CD14-positive monocyte (primary cell): Measurements from ENCODE around the gene NR2F6. TPM values are rescaled to one million over a fixed set of nuclear protein-coding genes. Genes with fewer than 3 reads are reported as not detected.
A peak's percentile ranks its signal among the peaks of the same experiment; 100 is the strongest.

Source experiments
- DNase-seq, 3 donors: peaks; one replicate each; pipeline ENCODE4 v3.0.0-alpha.2; 2011 to 2022
- H2AFZ ChIP-seq: 2 replicates; pipeline ENCODE4 v1.6.0; 2012; ENCODE audit warnings: mild to moderate bottlenecking, low read depth, low read length, inconsistent platforms; ENCODE audit not compliant: insufficient read depth, poor library complexity, severe bottlenecking
- H3K27ac ChIP-seq, 2 donors: 1 replicate in 1 of 2; 2 replicates in 1 of 2; pipeline ENCODE4 v1.5.1; 2012 to 2013; ENCODE audit warnings: low read length in 2 of 2, control low read depth in 1 of 2, inconsistent platforms in 1 of 2, low read depth in 1 of 2, mild to moderate bottlenecking in 1 of 2
- H3K27me3 ChIP-seq, 2 donors: one replicate each; pipeline versions ENCODE4 v1.6.0 to v1.6.1; 2011 to 2013; ENCODE audit warnings: low read length in 2 of 2; ENCODE audit not compliant: control insufficient read depth in 2 of 2, insufficient read depth in 2 of 2
- H3K36me3 ChIP-seq, 2 donors: replicated peaks in 1 of 2; 1 replicate in 1 of 2; 2 replicates in 1 of 2; pipeline versions ENCODE4 v1.5.1 to v1.6.1; 2012 to 2013; ENCODE audit warnings: low read length in 2 of 2, control low read depth in 1 of 2, inconsistent platforms in 1 of 2, mild to moderate bottlenecking in 1 of 2; ENCODE audit not compliant: insufficient read depth in 2 of 2, control insufficient read depth in 1 of 2
- H3K4me1 ChIP-seq, 2 donors: 1 replicate in 1 of 2; 2 replicates in 1 of 2; pipeline versions ENCODE4 v1.5.1 to v1.6.1; 2012 to 2013; ENCODE audit warnings: low read length in 2 of 2, control low read depth in 1 of 2, inconsistent platforms in 1 of 2, mild to moderate bottlenecking in 1 of 2, moderate library complexity in 1 of 2; ENCODE audit not compliant: insufficient read depth in 2 of 2, control insufficient read depth in 1 of 2
- H3K4me2 ChIP-seq: replicated peaks from 2 replicates; pipeline ENCODE3; 2012; ENCODE audit warnings: low read length, moderate library complexity, mild to moderate bottlenecking; ENCODE audit not compliant: poor library complexity, severe bottlenecking; ENCODE audit errors: extremely low read depth
- H3K4me3 ChIP-seq, 3 experiments: fragments of 200-600 bp in 1 of 3; sonication (generic) in 1 of 3; replicated peaks in 1 of 3; 1 replicate in 2 of 3; 2 replicates in 1 of 3; pipeline ENCODE4 v1.5.1; 2011 to 2013; ENCODE audit warnings: low read length in 3 of 3, mild to moderate bottlenecking in 3 of 3, control low read depth in 2 of 3, low read depth in 2 of 3, inconsistent platforms in 1 of 3, moderate library complexity in 1 of 3
- H3K79me2 ChIP-seq: 2 replicates; pipeline ENCODE4 v1.6.0; 2012; ENCODE audit warnings: mild to moderate bottlenecking, control low read depth, inconsistent platforms, low read length, moderate library complexity; ENCODE audit not compliant: insufficient read depth
- H3K9ac ChIP-seq: 2 replicates; pipeline ENCODE4 v1.6.0; 2017; ENCODE audit warnings: low read length, mild to moderate bottlenecking; ENCODE audit not compliant: insufficient read depth, poor library complexity, severe bottlenecking
- H3K9me3 ChIP-seq, 2 donors: replicated peaks in 1 of 2; 1 replicate in 1 of 2; 2 replicates in 1 of 2; pipeline versions ENCODE4 v1.5.1 to v1.6.1; 2012 to 2013; ENCODE audit warnings: low read length in 2 of 2, control low read depth in 1 of 2; ENCODE audit not compliant: control insufficient read depth in 1 of 2, insufficient read depth in 1 of 2
- H4K20me1 ChIP-seq: 2 replicates; pipeline ENCODE4 v1.6.0; 2012; ENCODE audit warnings: mild to moderate bottlenecking, low read length, control low read depth, moderate library complexity; ENCODE audit not compliant: insufficient read depth
- H3K27ac Mint-ChIP-seq, 7 donors: one replicate each; pipeline ENCODE4 v1.8.0; 2020; ENCODE audit warnings: mild to moderate bottlenecking in 7 of 7, mixed read lengths in 7 of 7, moderate library complexity in 6 of 7, inconsistent platforms in 2 of 7
- H3K27me3 Mint-ChIP-seq, 3 donors: one replicate each; pipeline ENCODE4 v1.8.0; 2021 to 2022; ENCODE audit warnings: low read depth in 3 of 3, mild to moderate bottlenecking in 3 of 3, mixed read lengths in 3 of 3, moderate library complexity in 3 of 3, inconsistent platforms in 1 of 3
- H3K36me3 Mint-ChIP-seq, 2 donors: one replicate each; pipeline ENCODE4 v1.8.0; 2020; ENCODE audit warnings: mixed read lengths in 2 of 2, inconsistent platforms in 1 of 2, mild to moderate bottlenecking in 1 of 2
- H3K4me1 Mint-ChIP-seq: one replicate; pipeline ENCODE4 v1.8.0; 2020; ENCODE audit warnings: mild to moderate bottlenecking, mixed read lengths
- H3K4me3 Mint-ChIP-seq, 2 donors: one replicate each; pipeline ENCODE4 v1.8.0; 2020; ENCODE audit warnings: mild to moderate bottlenecking in 2 of 2, mixed read lengths in 2 of 2, moderate library complexity in 1 of 2
- H3K9me3 Mint-ChIP-seq, 7 donors: one replicate each; pipeline ENCODE4 v1.8.0; 2020 to 2022; ENCODE audit warnings: mixed read lengths in 7 of 7, mild to moderate bottlenecking in 6 of 7, moderate library complexity in 6 of 7, inconsistent platforms in 2 of 7
- WGBS: methylation state at CpG from one replicate; pipeline ENCODE4 v1.1.5; 2013; ENCODE audit warnings: missing lambda C conversion rate; ENCODE audit not compliant: insufficient coverage; 5-methylcytosine and 5-hydroxymethylcytosine counted together
- intact Hi-C, 2 donors: fragments of 100-400 bp; cut with micrococcal nuclease; formaldehyde crosslinking; loops; one replicate each; pipeline versions ENCODE4 v1.15.0 to v1.15.1; 2023
- polyA plus RNA-seq, 3 donors: library from polyadenylated mRNA; depleted of rRNA in 1 of 3; unstranded in 2 of 3; stranded (reverse) in 1 of 3; fragments of 300-500 nt in 2 of 3; fragments of >200 nt in 1 of 3; fragmentation: Illumina TruSeq in 2 of 3; gene quantifications; 1 replicate in 2 of 3; 2 replicates in 1 of 3; pipeline ENCODE4 v1.2.3, GENCODE V29; 2012 to 2021
- TF ChIP-seq, protein P1 (sequence below): fragments of 200-600 bp; IDR thresholded peaks from one replicate; pipeline ENCODE4 v1.8.0; 2022; ENCODE audit warnings: antibody characterized with exemption, mild to moderate bottlenecking

NR2F6 gene
- polyA plus RNA-seq, 3 donors = 0.87 to 5.1 (median 1.7) TPM

DNA sequence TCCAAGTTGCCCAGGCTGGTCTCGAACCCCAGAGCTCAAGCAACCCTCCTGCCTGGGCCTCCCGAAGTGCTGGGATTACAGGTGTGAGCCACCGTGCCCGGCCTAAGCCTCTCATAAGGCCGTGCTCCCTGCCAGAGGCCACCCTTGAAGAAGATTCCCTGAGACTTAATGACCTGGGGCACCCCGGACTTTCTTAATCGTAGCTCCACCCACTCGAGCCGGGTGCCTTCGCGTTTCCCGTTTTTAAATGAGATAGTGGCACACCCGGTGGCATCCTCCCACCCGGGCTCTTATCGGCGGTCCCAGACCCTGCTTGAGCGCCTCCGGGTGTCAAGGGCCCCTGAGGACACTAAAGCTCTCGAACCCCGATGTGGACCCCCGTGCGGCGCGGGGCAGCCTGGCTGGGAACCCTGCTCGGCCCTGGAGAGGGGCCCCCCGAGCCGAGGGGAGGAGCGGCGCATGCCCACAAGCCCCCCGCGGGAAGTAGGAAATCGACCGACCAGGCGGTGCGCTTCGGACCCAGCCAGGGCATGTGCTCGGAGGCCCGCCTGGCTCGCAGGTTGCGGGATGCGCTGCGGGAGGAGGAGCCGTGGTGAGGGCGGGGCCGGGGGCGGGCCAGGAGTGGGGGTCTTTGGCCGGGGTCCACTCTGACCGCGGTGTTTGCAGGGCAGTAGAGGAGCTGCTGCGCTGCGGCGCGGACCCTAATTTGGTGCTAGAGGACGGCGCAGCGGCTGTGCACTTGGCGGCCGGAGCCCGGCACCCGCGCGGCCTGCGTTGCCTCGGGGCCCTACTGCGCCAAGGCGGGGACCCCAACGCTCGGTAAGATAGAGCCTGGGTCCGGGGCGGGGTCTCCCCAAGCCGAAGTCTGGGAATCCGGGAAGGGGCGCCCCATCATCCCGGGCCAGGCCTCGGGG is 35.9 kb upstream of the NR2F6 start, which contains the start of gene ANKLE1:
TSS of gene ANKLE1 (plus strand) at position 511 of the 914 bp plus-strand sequence. CDS start at position 531, 20 bp downstream.
- Histone ChIP-seq H2AFZ (peak within 1 kb of the TSS; percentile 85), H3K4me2 (peak within 1 kb of the TSS; percentile 82), H3K27ac (peak within 1 kb of the TSS; percentile 14 to 24), H3K36me3 (peaks cover 16 to 51% of the 10 kb centered on the region in 2 donors), H3K79me2 (no peaks in the 10 kb centered on the region), H3K4me1 (peaks cover 26 to 27% of the 10 kb centered on the region in 2 donors), H3K27me3 (no peaks in the 10 kb centered on the region), H3K9ac (peak within 1 kb of the TSS; percentile 61), H3K4me3 (peak within 1 kb of the TSS; percentile 53 to 81 (median 58)), H3K9me3 (no peaks in the 10 kb centered on the region), H4K20me1 (peaks cover 4% of the 10 kb centered on the region)
- H3K4me1 Mint-ChIP-seq = peaks cover 19% of the 10 kb centered on the region
- no peaks in the 10 kb centered on the region for H3K9me3 Mint-ChIP-seq
- peaks cover 19 to 49% of the 10 kb centered on the region in 2 donors for H3K36me3 Mint-ChIP-seq
- DNase-seq = peak; percentile 70 to 87 (median 79)
- peak within 1 kb of the TSS; percentile 81 to 91 for H3K4me3 Mint-ChIP-seq
- 5% methylated on average over 73 of the region's 75 CpGs for WGBS
- H3K27ac Mint-ChIP-seq = peak within 1 kb of the TSS; percentile 50 to 85 (median 66)
- intact Hi-C loops = loop anchor here (2.0 to 5.0 kb wide), 2 partner anchors 23 to 74 kb away; no protein-coding TSS in a partner anchor
- TF ChIP-seq, protein P1, sequence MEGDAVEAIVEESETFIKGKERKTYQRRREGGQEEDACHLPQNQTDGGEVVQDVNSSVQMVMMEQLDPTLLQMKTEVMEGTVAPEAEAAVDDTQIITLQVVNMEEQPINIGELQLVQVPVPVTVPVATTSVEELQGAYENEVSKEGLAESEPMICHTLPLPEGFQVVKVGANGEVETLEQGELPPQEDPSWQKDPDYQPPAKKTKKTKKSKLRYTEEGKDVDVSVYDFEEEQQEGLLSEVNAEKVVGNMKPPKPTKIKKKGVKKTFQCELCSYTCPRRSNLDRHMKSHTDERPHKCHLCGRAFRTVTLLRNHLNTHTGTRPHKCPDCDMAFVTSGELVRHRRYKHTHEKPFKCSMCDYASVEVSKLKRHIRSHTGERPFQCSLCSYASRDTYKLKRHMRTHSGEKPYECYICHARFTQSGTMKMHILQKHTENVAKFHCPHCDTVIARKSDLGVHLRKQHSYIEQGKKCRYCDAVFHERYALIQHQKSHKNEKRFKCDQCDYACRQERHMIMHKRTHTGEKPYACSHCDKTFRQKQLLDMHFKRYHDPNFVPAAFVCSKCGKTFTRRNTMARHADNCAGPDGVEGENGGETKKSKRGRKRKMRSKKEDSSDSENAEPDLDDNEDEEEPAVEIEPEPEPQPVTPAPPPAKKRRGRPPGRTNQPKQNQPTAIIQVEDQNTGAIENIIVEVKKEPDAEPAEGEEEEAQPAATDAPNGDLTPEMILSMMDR = no peak
- H3K27me3 Mint-ChIP-seq = peaks cover 0 to 2% (median 0%) of the 10 kb centered on the region in 3 donors

DNA sequence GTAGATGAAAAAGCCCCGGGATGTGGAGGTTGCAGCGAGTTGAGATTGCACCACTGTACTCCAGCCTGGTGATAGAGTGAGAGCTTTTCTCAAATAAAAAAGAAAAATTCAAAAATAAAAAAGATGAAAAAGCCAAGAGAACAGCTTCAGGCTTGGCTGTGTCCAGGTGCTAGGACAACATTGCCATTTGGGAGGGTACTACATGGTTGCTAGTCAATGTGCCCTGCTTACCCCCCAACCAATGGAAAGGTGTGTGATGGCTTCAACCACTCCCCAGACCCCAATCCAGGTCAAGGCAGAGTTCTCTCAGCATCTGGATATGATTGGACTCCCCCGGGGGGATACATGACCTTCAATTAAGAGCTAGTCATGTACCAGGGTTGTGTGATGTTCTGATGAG is 33.7 kb upstream of the NR2F6 start:
- H4K20me1 ChIP-seq = peaks cover 4% of the 10 kb centered on the region
- no peak overlapping the region for H2AFZ ChIP-seq
- H3K4me3 Mint-ChIP-seq = no peak overlapping the region
- peaks cover 0 to 2% (median 0%) of the 10 kb centered on the region in 3 donors for H3K27me3 Mint-ChIP-seq
- no CpG with 5 or more reads among the region's 3 CpGs for WGBS
- peaks cover 36 to 58% of the 10 kb centered on the region in 2 donors for H3K36me3 ChIP-seq
- H3K9me3 ChIP-seq = no peaks in the 10 kb centered on the region
- TF ChIP-seq, protein P1 = no peak
- H3K9ac ChIP-seq = no peak overlapping the region
- H3K27me3 ChIP-seq = no peaks in the 10 kb centered on the region
- H3K9me3 Mint-ChIP-seq = no peaks in the 10 kb centered on the region
- H3K27ac ChIP-seq = no peak overlapping the region
- no peak for DNase-seq
- H3K4me1 ChIP-seq = peaks cover 26 to 27% of the 10 kb centered on the region in 2 donors
- no peak overlapping the region for H3K4me2 ChIP-seq
- no peaks in the 10 kb centered on the region for H3K79me2 ChIP-seq
- H3K27ac Mint-ChIP-seq = no peak overlapping the region
- peaks cover 19% of the 10 kb centered on the region for H3K4me1 Mint-ChIP-seq
- H3K4me3 ChIP-seq = no peak overlapping the region
- H3K36me3 Mint-ChIP-seq = peaks cover 33 to 55% of the 10 kb centered on the region in 2 donors
- intact Hi-C loops = no loop called here
